HEK293 (cell line): ENCODE data around the gene HIP1.
"Not testable (repeated sequence)": the region's sequence is repeated elsewhere in the genome, so short reads cannot be mapped to it uniquely, and the experiment has no call there.

Experiments
- CTCF ChIA-PET: fragments of 350-600 bp; formaldehyde crosslinking; extraction: SDS; loops from one replicate; lab custom pipeline; 2021; ENCODE audit warnings: antibody characterized with exemption; lab: Yijun Ruan, JAX
- POLR2A ChIA-PET: fragments of 300-600 bp; formaldehyde crosslinking; extraction: SDS; loops from one replicate; lab custom pipeline; 2020; ENCODE audit warnings: antibody characterized with exemption, inconsistent platforms; lab: Yijun Ruan, JAX
- H3K27ac ChIP-seq: fragments of 200-500 bp; sonication (Bioruptor generic); 2 replicates; pipeline ENCODE4 v1.5.1; 2014; ENCODE audit warnings: low read depth, low read length, control low read depth, inconsistent platforms; ENCODE audit errors: extremely low read depth
- H3K36me3 ChIP-seq, 2 experiments: fragments of 200-500 bp in 1 of 2; sonication (Bioruptor generic) in 1 of 2; 1 replicate in 1 of 2; 2 replicates in 1 of 2; pipeline ENCODE4 v1.5.1; 2014 to 2017; ENCODE audit warnings: inconsistent platforms in 2 of 2, low read length in 2 of 2; ENCODE audit not compliant: control insufficient read depth in 2 of 2, insufficient read depth in 1 of 2
- H3K4me1 ChIP-seq: fragments of 200-500 bp; sonication (Bioruptor generic); 2 replicates; pipeline ENCODE4 v1.5.1; 2014; ENCODE audit warnings: mild to moderate bottlenecking, low read length, inconsistent platforms; ENCODE audit not compliant: control insufficient read depth, insufficient read depth
- H3K4me3 ChIP-seq: 2 replicates; pipeline ENCODE4 v1.5.1; 2011; ENCODE audit warnings: low read depth, mild to moderate bottlenecking, control low read depth, low read length, moderate library complexity
- H3K9me3 ChIP-seq: fragments of 200-500 bp; sonication (Bioruptor generic); 2 replicates; pipeline ENCODE4 v1.5.1; 2014; ENCODE audit warnings: low read depth, low read length, inconsistent platforms; ENCODE audit not compliant: control insufficient read depth, insufficient read depth
- OVOL3 ChIP-seq: fragments of 450-650 bp; formaldehyde crosslinking; IDR thresholded peaks from 2 replicates; pipeline ENCODE4 v1.5.1; 2016; ENCODE audit warnings: missing biosample characterization, missing genetic modification characterization
- YY2 ChIP-seq: fragments of 450-650 bp; formaldehyde crosslinking; IDR thresholded peaks from 2 replicates; pipeline ENCODE4 v1.5.1; 2016; ENCODE audit warnings: missing biosample characterization, missing genetic modification characterization
- ZNF121 ChIP-seq: fragments of 450-650 bp; formaldehyde crosslinking; IDR thresholded peaks from 2 replicates; pipeline ENCODE4 v1.5.1; 2016; ENCODE audit warnings: missing biosample characterization, missing genetic modification characterization
- ZNF138 ChIP-seq: fragments of 450-650 bp; formaldehyde crosslinking; IDR thresholded peaks from 2 replicates; pipeline ENCODE4 v1.5.1; 2016; ENCODE audit warnings: missing biosample characterization, missing genetic modification characterization, borderline replicate concordance
- ZNF19 ChIP-seq: fragments of 450-650 bp; formaldehyde crosslinking; IDR thresholded peaks from 2 replicates; pipeline ENCODE4; 2016; ENCODE audit warnings: missing biosample characterization, missing genetic modification characterization, low read depth
- ZNF266 ChIP-seq: fragments of 450-650 bp; formaldehyde crosslinking; IDR thresholded peaks from 2 replicates; pipeline ENCODE4 v1.5.1; 2016; ENCODE audit warnings: missing biosample characterization, missing genetic modification characterization, low read depth
- ZNF335 ChIP-seq: fragments of 450-650 bp; formaldehyde crosslinking; conservative IDR thresholded peaks from 2 replicates; pipeline ENCODE4 v1.5.1; 2016; ENCODE audit warnings: missing biosample characterization, missing genetic modification characterization
- ZNF37A ChIP-seq: fragments of 450-650 bp; IDR thresholded peaks from 2 replicates; pipeline ENCODE4 v1.5.1; 2018; ENCODE audit warnings: missing biosample characterization, missing genetic modification characterization
- ZNF549 ChIP-seq: fragments of 450-650 bp; IDR thresholded peaks from 2 replicates; pipeline ENCODE4 v1.5.1; 2018; ENCODE audit warnings: missing biosample characterization, missing genetic modification characterization, mild to moderate bottlenecking, inconsistent platforms, moderate library complexity
- ZNF560 ChIP-seq: fragments of 450-650 bp; formaldehyde crosslinking; IDR thresholded peaks from 2 replicates; pipeline ENCODE4 v1.5.1; 2017; ENCODE audit warnings: missing biosample characterization, missing genetic modification characterization, borderline replicate concordance
- ZNF596 ChIP-seq: fragments of 450-650 bp; IDR thresholded peaks from 2 replicates; pipeline ENCODE4 v1.5.0; 2018; ENCODE audit warnings: missing biosample characterization, mild to moderate bottlenecking, missing genetic modification characterization, moderate library complexity
- ZNF621 ChIP-seq: fragments of 450-650 bp; formaldehyde crosslinking; IDR thresholded peaks from 2 replicates; pipeline ENCODE4 v1.5.1; 2017; ENCODE audit warnings: missing biosample characterization, missing genetic modification characterization
- ZNF76 ChIP-seq: fragments of 450-650 bp; formaldehyde crosslinking; IDR thresholded peaks from 2 replicates; pipeline ENCODE4; 2016; ENCODE audit warnings: low read depth, missing biosample characterization, missing genetic modification characterization, borderline replicate concordance
- ZNF768 ChIP-seq: fragments of 450-650 bp; formaldehyde crosslinking; IDR thresholded peaks from 2 replicates; pipeline ENCODE4 v1.5.1; 2018; ENCODE audit warnings: missing biosample characterization, mild to moderate bottlenecking, missing genetic modification characterization
- TF ChIP-seq, protein P1 (sequence below): fragments of 450-650 bp; formaldehyde crosslinking; IDR thresholded peaks from 2 replicates; pipeline ENCODE4 v1.5.1; 2016; ENCODE audit warnings: missing biosample characterization, missing genetic modification characterization, borderline replicate concordance
- TF ChIP-seq, protein P2 (sequence below): fragments of 450-650 bp; formaldehyde crosslinking; IDR thresholded peaks from 2 replicates; pipeline ENCODE4 v1.5.1; 2017; ENCODE audit warnings: missing biosample characterization, missing genetic modification characterization

The HIP1 gene

DNA sequence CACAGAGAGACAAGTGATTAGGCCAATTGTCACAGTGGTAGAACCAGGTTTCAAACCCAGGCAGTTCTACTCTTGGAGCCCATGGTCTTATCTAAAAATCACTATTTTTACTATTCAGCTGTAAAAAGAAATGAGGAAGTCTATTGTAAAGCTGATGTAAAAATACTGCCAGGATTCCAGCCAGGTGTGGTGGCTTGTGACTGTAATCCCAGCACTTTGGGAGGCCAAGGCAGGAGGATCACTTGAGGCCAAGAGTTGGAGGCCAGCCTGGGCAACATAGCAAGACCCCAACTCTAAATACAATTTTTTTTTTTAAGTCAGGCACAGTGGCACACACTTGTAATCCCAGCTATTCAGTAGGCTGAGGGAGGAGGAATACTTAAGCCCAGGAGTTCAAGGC is 40.4 kb downstream of the HIP1 start:
- TF ChIP-seq ZNF138 (no peak), YY2 (tag by site-specific recombination) (no peak), ZNF560 (tag by site-specific recombination) (no peak), ZNF621 (tag by site-specific recombination) (no peak), OVOL3 (tag by site-specific recombination) (no peak), ZNF121 (tag by site-specific recombination) (peak; percentile 56; the same call in 1 of the 2 replicates), ZNF549 (tag by site-specific recombination) (no peak)
- TF ChIP-seq, protein P1, sequence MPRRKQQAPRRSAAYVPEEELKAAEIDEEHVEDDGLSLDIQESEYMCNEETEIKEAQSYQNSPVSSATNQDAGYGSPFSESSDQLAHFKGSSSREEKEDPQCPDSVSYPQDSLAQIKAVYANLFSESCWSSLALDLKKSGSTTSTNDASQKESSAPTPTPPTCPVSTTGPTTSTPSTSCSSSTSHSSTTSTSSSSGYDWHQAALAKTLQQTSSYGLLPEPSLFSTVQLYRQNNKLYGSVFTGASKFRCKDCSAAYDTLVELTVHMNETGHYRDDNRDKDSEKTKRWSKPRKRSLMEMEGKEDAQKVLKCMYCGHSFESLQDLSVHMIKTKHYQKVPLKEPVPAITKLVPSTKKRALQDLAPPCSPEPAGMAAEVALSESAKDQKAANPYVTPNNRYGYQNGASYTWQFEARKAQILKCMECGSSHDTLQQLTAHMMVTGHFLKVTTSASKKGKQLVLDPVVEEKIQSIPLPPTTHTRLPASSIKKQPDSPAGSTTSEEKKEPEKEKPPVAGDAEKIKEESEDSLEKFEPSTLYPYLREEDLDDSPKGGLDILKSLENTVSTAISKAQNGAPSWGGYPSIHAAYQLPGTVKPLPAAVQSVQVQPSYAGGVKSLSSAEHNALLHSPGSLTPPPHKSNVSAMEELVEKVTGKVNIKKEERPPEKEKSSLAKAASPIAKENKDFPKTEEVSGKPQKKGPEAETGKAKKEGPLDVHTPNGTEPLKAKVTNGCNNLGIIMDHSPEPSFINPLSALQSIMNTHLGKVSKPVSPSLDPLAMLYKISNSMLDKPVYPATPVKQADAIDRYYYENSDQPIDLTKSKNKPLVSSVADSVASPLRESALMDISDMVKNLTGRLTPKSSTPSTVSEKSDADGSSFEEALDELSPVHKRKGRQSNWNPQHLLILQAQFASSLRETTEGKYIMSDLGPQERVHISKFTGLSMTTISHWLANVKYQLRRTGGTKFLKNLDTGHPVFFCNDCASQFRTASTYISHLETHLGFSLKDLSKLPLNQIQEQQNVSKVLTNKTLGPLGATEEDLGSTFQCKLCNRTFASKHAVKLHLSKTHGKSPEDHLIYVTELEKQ (tag by site-specific recombination) = no peak
- H3K4me1 ChIP-seq = no peaks in the 10 kb centered on the region
- no peaks in the 10 kb centered on the region for H3K36me3 ChIP-seq
- ChIA-PET POLR2A (no interaction called here), CTCF (interaction anchor here (0.7 kb wide), 2 partner anchors 48 to 327 kb away, joined by 4 read pairs; no protein-coding TSS in a partner anchor)
- H3K27ac ChIP-seq = no peak overlapping the region
- H3K9me3 ChIP-seq = no peaks in the 10 kb centered on the region
- no peak overlapping the region for H3K4me3 ChIP-seq

DNA sequence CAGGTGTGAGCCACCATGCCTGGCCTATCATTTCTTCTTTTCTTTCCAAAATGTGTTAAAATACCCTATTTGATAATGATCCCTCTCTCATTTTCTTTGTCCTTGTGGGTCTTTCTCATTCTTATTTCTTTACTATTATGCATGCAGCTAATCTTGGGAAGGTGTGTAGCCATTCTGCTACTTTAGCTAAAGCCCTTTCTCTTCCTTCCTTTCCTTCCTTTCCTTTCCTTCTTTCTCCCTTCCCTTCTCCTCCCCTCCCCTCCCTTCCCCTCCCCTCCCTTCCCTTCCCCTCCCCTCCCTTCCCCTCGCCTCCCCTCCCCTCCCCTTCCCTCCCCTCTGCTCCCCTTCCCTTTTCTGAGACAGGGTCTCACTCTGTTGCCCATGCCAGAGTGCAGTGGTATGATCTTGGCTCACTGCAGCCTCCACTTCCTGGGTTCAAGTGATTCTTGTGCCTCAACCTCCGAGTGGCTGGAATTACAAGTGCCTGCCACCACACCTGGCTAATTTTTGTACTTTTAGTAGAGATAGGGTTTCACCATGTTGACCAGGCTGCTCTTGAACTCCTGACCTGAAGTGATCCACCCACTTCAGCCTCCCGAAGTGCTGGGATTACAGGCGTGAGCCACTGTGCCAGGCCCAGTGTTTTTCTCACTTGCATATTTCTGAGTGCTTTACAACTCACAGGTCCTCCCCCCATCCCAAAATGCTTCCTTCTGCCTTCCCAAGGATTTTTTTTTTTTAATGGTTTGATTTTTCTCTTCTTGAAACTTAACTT is 42.3 kb downstream of the HIP1 start:
- Histone ChIP-seq H3K27ac (no peak overlapping the region), H3K9me3 (no peaks in the 10 kb centered on the region), H3K4me3 (no peak overlapping the region), H3K36me3 (no peaks in the 10 kb centered on the region), H3K4me1 (no peaks in the 10 kb centered on the region)
- TF ChIP-seq ZNF266 (tag by site-specific recombination) (peak; percentile 46; the same call in 1 of the 2 replicates), ZNF768 (tag by site-specific recombination) (no peak)
- ChIA-PET POLR2A (interaction anchor here (0.6 kb wide), 1 partner anchor 20 kb away, joined by 3 read pairs; no protein-coding TSS in a partner anchor), CTCF (interaction anchor here (0.9 kb wide), 2 partner anchors 66 to 327 kb away, joined by 3 read pairs; no protein-coding TSS in a partner anchor)

DNA sequence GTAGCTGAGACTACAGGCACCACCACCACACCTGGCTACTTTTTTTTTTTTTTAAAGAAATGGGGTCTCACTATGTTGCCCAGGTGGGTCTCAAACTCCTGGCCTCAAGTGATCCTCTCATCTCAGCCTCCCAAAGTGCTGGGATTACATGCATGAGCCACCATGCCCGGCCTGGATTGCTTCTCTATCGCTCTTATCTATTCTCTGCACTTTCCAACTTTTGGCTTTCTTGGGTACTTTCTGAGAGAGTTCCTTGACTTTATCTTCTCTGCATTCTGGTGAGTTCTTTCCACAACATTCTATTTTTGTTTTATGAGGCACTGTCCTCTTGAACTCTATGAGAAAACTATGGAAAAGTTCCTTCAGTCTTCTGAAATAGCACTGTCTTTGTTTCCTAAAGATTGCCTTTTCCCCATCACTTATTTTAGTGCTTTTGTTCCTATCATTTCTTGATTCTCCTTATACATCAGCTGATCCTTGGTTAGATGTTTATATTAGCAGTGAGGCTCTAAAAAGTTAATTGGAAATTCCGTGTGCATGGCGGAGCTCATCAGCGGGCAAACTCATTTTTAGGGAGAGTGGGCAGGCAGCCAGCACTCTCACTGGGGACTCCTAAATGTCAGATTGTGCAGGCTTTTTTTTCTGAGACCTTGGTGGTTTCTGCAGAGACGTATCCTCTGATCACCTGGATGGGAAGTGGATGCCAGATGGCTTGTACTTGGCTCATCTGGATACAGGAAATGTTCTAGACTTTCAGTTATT is 43.9 kb downstream of the HIP1 start:
- Histone ChIP-seq H3K36me3 (no peaks in the 10 kb centered on the region), H3K9me3 (no peaks in the 10 kb centered on the region), H3K4me3 (no peak overlapping the region), H3K4me1 (no peaks in the 10 kb centered on the region), H3K27ac (no peak overlapping the region)
- no peak for TF ChIP-seq ZNF76 (tag by site-specific recombination)
- TF ChIP-seq YY2 (tag by site-specific recombination) = no peak
- TF ChIP-seq ZNF596 = no peak
- no peak for TF ChIP-seq ZNF335 (tag by site-specific recombination)
- TF ChIP-seq ZNF19 (tag by site-specific recombination) = no peak
- TF ChIP-seq, protein P2, sequence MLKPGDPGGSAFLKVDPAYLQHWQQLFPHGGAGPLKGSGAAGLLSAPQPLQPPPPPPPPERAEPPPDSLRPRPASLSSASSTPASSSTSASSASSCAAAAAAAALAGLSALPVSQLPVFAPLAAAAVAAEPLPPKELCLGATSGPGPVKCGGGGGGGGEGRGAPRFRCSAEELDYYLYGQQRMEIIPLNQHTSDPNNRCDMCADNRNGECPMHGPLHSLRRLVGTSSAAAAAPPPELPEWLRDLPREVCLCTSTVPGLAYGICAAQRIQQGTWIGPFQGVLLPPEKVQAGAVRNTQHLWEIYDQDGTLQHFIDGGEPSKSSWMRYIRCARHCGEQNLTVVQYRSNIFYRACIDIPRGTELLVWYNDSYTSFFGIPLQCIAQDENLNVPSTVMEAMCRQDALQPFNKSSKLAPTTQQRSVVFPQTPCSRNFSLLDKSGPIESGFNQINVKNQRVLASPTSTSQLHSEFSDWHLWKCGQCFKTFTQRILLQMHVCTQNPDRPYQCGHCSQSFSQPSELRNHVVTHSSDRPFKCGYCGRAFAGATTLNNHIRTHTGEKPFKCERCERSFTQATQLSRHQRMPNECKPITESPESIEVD (tag by site-specific recombination) = peak; percentile 70
- TF ChIP-seq ZNF37A = no peak
- POLR2A ChIA-PET = no interaction called here
- CTCF ChIA-PET = no interaction called here

DNA sequence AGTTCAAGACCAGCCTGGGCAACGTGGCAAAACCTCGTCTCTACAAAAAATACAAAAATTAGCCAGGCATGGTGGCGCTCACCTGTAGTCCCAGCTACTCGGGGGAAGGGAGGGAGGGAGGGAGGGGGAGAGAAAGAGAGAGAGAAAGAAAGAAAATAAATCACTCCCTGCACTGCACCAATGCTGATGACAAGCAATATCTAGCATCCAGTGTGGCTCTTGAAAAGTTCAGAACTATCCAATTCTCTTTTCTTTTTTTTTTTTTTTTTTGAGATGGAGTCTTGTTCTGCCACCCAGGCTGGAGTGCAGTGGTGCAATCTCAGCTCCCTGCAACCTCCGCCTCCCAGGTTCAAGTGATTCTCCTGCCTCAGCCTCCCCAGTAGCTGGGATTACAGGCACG is 45.1 kb downstream of the HIP1 start:
- H3K9me3 ChIP-seq, H3K27ac ChIP-seq, CTCF ChIA-PET, H3K4me1 ChIP-seq, H3K36me3 ChIP-seq, H3K4me3 ChIP-seq: not testable (repeated sequence)
- POLR2A ChIA-PET = interaction anchor here (0.7 kb wide), 1 partner anchor 44 kb away, joined by 3 read pairs; no protein-coding TSS in a partner anchor
